ES-I3 (cell line): ENCODE results near the gene FBXO42.

Experiments used
- H3K36me3 ChIP-seq: 2 replicates; pipeline ENCODE4 v1.6.1; 2013; ENCODE audit warnings: mild to moderate bottlenecking, low read length, control low read depth, moderate library complexity; ENCODE audit not compliant: insufficient read depth
- H3K4me1 ChIP-seq: 2 replicates; pipeline ENCODE4 v1.6.1; 2013; ENCODE audit warnings: mild to moderate bottlenecking, control low read depth, low read length; ENCODE audit not compliant: insufficient read depth
- H3K9ac ChIP-seq: 2 replicates; pipeline ENCODE4 v1.6.1; 2013; ENCODE audit warnings: low read depth, mild to moderate bottlenecking, low read length, moderate library complexity
- H3K9me3 ChIP-seq: 2 replicates; pipeline ENCODE4 v1.6.1; 2013; ENCODE audit warnings: mild to moderate bottlenecking, low read length, moderate library complexity; ENCODE audit not compliant: control insufficient read depth, insufficient read depth

The FBXO42 gene

DNA sequence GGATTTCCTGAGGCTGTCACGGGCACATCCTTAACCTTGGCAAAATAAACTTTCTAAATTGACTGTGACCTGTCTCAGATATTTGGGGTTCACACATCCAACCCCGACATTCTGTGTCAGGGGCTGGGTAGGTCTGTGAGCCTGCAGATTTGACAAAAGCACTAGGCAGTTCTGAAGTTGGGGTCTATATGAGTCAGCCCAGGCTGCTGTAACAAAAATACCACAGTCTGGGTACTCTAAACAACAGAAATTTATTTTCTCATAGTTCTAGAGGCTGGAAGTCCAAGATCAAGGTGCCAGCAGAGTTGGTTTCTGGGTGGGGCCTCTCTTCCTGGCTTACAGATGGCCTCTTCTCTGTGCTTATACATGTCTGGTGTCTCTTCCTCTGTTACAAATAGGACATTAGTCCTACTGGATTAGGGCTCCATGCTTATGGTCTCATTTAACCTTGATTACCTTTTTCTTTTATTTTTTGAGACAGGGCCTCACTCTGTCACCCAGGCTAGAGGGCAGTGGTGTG is 112.2 kb downstream of the FBXO42 start:
- H3K9me3 ChIP-seq: no peaks in the 10 kb centered on the region
- H3K4me1 ChIP-seq: peaks cover 11% of the 10 kb centered on the region; the same call in 1 of the 2 replicates
- H3K9ac ChIP-seq: no peak overlapping the region
- H3K36me3 ChIP-seq: no peaks in the 10 kb centered on the region

DNA sequence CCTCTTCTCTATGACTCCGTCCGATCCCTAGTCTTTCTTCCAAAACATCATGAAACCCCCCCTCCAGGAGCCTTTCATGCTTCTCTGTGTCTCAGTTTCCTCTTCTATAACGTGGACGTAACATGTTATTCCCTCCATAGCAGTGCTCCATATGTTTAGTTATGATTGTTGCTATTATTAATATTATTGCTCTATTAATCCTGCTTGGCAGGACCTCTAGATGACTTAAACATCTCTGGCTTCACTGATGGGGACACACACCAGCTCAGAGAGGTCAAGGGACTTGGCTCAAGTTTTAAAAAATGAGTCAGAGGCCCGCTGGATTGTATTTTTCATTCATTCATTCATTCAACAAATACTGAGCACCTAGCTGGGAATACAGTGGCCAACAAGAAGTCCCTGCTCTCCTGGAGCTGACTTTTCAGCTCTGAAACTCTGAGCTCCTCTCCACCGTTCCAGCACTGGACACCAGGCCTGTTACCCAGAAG is 114.9 kb downstream of the FBXO42 start:
- Histone ChIP-seq H3K9me3 (no peaks in the 10 kb centered on the region), H3K4me1 (peaks cover 11% of the 10 kb centered on the region; the same call in 1 of the 2 replicates), H3K9ac (peak overlapping the region; percentile 83; the same call in 1 of the 2 replicates), H3K36me3 (no peaks in the 10 kb centered on the region)

GRCh38 chr1:16236511-16237342 is 115.6 kb downstream of the FBXO42 start, which contains the start of gene CPLANE2:
CPLANE2 (minus strand) TSS chr1:16237183; CDS start chr1:16236742, 441 bp downstream.
- no peaks in the 10 kb centered on the region for H3K9me3 ChIP-seq
- H3K36me3 ChIP-seq: no peaks in the 10 kb centered on the region
- peak within 1 kb of the TSS; percentile 83 for H3K9ac ChIP-seq
- H3K4me1 ChIP-seq: peaks cover 11% of the 10 kb centered on the region; the same call in 1 of the 2 replicates

GRCh38 chr1:16235944-16236510 is 116.3 kb downstream of the FBXO42 start:
- Histone ChIP-seq H3K9me3 (no peaks in the 10 kb centered on the region), H3K9ac (peak overlapping the region; percentile 83; the same call in 1 of the 2 replicates), H3K36me3 (no peaks in the 10 kb centered on the region), H3K4me1 (peaks cover 11% of the 10 kb centered on the region; the same call in 1 of the 2 replicates)

DNA sequence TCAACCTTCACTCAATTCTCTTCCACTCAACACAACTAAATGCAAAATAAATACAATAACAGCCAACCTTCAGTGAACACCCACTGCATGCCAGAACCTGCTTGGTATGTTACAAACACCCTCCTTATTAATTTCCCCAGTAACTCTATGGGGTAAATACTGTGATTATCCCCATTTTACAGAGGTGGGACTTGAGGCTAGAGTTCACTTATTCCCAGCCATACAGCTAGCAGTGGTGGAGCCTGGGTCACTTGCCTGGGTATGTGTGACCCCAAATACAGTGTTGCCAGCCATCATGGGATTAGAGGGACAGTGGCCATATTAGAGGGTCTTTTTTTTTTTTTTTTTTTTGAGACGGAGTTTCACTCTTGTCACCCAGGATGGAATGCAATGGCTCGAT is 116.9 kb downstream of the FBXO42 start:
- H3K9ac ChIP-seq: no peak overlapping the region
- no peaks in the 10 kb centered on the region for H3K36me3 ChIP-seq
- H3K4me1 ChIP-seq: peaks cover 11% of the 10 kb centered on the region; the same call in 1 of the 2 replicates
- H3K9me3 ChIP-seq: no peaks in the 10 kb centered on the region

- H3K9ac ChIP-seq: no peak overlapping the region
Observed at GRCh38 chr1:16233431-16233830, 118.8 kb downstream of the FBXO42 start.

GRCh38 chr1:16232316-16232710 is 120.0 kb downstream of the FBXO42 start:
- H3K4me1 ChIP-seq: peaks cover 6% of the 10 kb centered on the region; the same call in 1 of the 2 replicates
- H3K9ac ChIP-seq: no peak overlapping the region
- H3K36me3 ChIP-seq: no peaks in the 10 kb centered on the region
- no peaks in the 10 kb centered on the region for H3K9me3 ChIP-seq

More at GRCh38 chr1:16233431-16233830, 118.8 kb downstream of the FBXO42 start:
- Histone ChIP-seq H3K36me3 (no peaks in the 10 kb centered on the region), H3K9me3 (no peaks in the 10 kb centered on the region), H3K4me1 (peaks cover 11% of the 10 kb centered on the region; the same call in 1 of the 2 replicates)

- no peaks in the 10 kb centered on the region for H3K36me3 ChIP-seq
Observed at GRCh38 chr1:16231331-16232315, 120.7 kb downstream of the FBXO42 start.

DNA sequence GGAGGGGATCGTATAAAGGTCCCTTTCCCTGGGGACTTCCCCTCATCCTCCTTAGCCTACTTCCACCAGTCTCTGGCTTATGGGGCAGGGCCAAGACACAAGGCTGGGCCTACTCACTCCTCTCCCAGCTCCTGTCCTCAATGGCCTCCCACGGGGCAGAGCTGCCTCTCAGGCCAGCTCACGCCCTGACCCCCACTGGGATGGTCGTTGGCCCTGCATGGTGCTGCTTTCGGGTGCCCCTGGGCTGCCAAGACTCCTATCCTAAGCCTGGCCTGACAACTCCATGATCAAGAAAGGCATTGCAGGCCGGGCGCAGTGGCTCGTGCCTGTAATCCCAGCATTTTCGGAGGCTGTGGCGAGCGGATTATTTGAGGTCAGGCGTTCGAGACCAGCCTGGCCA is 121.5 kb downstream of the FBXO42 start:
- Histone ChIP-seq H3K4me1 (no peaks in the 10 kb centered on the region), H3K36me3 (no peaks in the 10 kb centered on the region), H3K9me3 (no peaks in the 10 kb centered on the region), H3K9ac (no peak overlapping the region)

More at GRCh38 chr1:16231331-16232315, 120.7 kb downstream of the FBXO42 start:
- Histone ChIP-seq H3K9me3 (no peaks in the 10 kb centered on the region), H3K4me1 (peaks cover 5% of the 10 kb centered on the region; the same call in 1 of the 2 replicates), H3K9ac (no peak overlapping the region)

GRCh38 chr1:16229976-16230740 is 122.1 kb downstream of the FBXO42 start:
- Histone ChIP-seq H3K9me3 (no peaks in the 10 kb centered on the region), H3K36me3 (no peaks in the 10 kb centered on the region), H3K9ac (no peak overlapping the region), H3K4me1 (no peaks in the 10 kb centered on the region)

DNA sequence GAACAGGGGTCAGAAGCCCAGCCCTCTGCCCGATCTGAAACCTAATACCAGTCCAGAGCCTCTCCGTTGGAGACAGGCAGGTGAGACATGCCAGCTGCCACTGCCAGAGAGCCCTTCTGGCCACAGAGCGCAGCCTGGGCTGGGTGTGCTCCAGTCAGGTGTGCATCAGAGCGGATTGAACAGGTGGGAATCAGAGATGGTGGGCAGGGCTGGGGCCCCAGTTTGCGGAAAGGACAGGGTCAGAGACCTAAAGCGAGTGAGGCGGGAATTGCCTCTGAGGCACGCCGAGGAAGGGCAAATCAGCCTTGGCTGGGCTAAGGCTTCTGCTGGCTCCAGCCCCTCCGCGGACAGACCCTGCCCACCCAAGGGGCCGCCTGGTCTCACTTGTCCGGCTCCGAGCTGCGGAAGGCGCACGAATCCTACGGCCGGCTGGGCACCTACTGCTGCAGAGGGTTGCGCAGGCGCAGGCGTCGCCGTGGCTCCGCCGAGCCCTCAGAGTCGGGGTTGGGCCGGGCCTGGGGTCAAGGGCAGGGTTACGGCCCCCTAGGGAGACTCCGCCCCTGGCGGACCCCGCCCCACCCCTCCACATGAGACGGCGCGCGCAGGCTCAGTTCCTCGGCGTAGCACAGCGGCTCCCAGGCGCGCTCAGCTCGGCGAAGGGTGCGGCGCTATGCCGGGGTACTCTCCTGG is 125.6 kb downstream of the FBXO42 start:
- Histone ChIP-seq H3K4me1 (no peaks in the 10 kb centered on the region), H3K36me3 (no peaks in the 10 kb centered on the region), H3K9me3 (no peaks in the 10 kb centered on the region), H3K9ac (peak overlapping the region; percentile 65)

- no peaks in the 10 kb centered on the region for H3K36me3 ChIP-seq
- no peaks in the 10 kb centered on the region for H3K4me1 ChIP-seq
- H3K9ac ChIP-seq: peak overlapping the region; percentile 65
- H3K9me3 ChIP-seq: no peaks in the 10 kb centered on the region
Observed at GRCh38 chr1:16226129-16226489, 126.2 kb downstream of the FBXO42 start.

DNA sequence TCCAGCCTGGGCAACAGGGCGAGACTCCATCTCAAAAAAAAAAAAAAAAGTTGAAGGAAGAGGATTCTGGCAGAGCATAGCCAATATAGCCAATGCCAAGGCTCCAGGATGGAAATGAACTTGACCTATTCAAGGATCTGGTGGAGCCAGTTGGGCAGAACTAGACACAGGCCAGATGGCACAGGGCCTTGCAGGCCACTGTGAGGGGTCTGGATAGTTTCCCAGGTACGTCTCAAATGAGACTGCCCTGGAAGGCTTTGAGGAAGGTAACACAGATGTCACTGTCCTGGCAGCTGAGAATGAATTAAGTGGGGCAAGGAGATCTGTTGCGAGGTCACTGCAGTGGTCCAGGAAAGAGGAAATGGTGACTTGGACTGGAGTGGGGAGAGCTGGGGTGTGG is 127.8 kb downstream of the FBXO42 start:
- H3K9me3 ChIP-seq: no peaks in the 10 kb centered on the region
- no peak overlapping the region for H3K9ac ChIP-seq
- no peaks in the 10 kb centered on the region for H3K36me3 ChIP-seq
- H3K4me1 ChIP-seq: no peaks in the 10 kb centered on the region
